Epithelial cell of proximal tubule (primary cell): ENCODE results near the gene EFHD2. TPM values are rescaled to one million over a fixed set of nuclear protein-coding genes. Genes with fewer than 3 reads are reported as not detected.
"Not testable (repeated sequence)": the region's sequence is repeated elsewhere in the genome, so short reads cannot be mapped to it uniquely, and the experiment has no call there.

Source experiments
- DNase-seq: peaks from one replicate; pipeline ENCODE4 v3.0.0-alpha.2; 2011; ENCODE audit warnings: low read depth
- H3K4me3 ChIP-seq: 2 replicates; pipeline ENCODE4 v1.5.1; 2011; ENCODE audit warnings: low read depth, mild to moderate bottlenecking, low read length
- total RNA-seq: library from RNA; depleted of rRNA; stranded (reverse); fragments of >200 nt; gene quantifications from 2 replicates; pipeline ENCODE4 v1.2.3, GENCODE V29; 2015
- TF ChIP-seq, protein P1 (sequence below): conservative IDR thresholded peaks from 2 replicates; pipeline ENCODE4 v1.5.1; 2012; ENCODE audit warnings: low read depth, mild to moderate bottlenecking, low read length

EFHD2 gene
- total RNA-seq, 1 donor from 2014 or later, result 122 TPM

DNA sequence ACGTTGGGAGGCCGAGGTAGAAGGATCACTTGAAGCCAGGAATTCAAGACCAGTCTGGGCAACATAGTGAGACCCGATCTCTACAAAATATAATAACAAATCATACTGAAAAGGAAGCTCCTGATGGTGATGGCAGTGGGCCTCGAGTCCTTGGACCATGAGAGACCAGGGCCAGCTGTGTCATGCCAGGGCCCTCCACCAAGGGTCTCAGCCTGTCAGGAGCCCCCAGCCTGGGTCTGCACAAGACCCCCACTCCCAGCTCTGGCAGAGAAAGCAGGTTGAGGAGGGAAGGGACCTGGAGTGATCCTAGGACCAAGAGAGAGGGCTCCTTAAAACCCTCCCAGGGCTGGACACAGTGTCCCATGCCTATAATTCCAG is 21.9 kb downstream of the EFHD2 start:
- H3K4me3 ChIP-seq, result no peak overlapping the region
- DNase-seq, result no peak
- TF ChIP-seq, protein P1, sequence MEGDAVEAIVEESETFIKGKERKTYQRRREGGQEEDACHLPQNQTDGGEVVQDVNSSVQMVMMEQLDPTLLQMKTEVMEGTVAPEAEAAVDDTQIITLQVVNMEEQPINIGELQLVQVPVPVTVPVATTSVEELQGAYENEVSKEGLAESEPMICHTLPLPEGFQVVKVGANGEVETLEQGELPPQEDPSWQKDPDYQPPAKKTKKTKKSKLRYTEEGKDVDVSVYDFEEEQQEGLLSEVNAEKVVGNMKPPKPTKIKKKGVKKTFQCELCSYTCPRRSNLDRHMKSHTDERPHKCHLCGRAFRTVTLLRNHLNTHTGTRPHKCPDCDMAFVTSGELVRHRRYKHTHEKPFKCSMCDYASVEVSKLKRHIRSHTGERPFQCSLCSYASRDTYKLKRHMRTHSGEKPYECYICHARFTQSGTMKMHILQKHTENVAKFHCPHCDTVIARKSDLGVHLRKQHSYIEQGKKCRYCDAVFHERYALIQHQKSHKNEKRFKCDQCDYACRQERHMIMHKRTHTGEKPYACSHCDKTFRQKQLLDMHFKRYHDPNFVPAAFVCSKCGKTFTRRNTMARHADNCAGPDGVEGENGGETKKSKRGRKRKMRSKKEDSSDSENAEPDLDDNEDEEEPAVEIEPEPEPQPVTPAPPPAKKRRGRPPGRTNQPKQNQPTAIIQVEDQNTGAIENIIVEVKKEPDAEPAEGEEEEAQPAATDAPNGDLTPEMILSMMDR, result no peak

DNA sequence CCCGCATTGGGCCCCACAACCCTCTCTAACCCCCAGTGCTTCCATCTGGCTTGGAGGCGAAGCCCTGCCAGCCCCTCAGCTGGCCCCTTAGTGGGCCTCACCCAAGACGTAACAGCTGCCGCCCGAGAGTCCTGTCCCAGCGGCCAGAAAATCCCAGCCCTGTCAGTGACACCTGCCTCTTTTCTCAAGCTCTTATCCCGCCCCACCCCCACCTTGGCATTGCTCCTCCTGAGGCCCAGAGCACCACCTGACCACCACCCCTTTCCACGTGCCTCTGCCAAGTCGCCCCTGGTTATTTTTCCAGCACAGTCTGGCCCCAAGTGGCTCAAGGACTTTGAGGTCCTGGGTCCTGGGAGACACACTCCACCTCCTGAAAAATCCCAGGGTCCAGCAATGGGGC is 22.6 kb downstream of the EFHD2 start:
- TF ChIP-seq, protein P1, result no peak
- DNase-seq, result no peak
- no peak overlapping the region for H3K4me3 ChIP-seq

GRCh38 chr1:15433471-15433870 is 23.8 kb downstream of the EFHD2 start:
- DNase-seq, result no peak
- TF ChIP-seq, protein P1, result no peak
- no peak overlapping the region for H3K4me3 ChIP-seq

DNA sequence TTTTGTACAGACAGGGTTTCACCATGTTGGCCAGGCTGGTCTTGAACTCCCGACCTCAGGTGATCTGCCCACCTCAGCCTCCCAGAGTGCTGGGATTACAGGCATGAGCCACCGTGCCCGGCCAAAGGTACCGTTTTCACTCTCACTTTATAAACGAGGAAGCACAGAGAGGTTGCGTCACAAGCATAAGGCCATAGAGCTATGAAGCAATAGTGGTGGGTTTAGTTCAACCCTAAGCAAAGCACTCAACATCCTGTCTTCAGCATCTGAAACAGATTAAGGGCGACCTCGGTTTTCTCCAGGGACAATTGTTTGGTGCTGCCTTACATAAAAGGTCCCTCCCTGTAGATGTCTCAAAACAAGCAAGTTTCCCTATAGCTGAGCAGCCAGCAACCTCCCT is 25.1 kb downstream of the EFHD2 start:
- DNase-seq, result not testable (repeated sequence)

DNA sequence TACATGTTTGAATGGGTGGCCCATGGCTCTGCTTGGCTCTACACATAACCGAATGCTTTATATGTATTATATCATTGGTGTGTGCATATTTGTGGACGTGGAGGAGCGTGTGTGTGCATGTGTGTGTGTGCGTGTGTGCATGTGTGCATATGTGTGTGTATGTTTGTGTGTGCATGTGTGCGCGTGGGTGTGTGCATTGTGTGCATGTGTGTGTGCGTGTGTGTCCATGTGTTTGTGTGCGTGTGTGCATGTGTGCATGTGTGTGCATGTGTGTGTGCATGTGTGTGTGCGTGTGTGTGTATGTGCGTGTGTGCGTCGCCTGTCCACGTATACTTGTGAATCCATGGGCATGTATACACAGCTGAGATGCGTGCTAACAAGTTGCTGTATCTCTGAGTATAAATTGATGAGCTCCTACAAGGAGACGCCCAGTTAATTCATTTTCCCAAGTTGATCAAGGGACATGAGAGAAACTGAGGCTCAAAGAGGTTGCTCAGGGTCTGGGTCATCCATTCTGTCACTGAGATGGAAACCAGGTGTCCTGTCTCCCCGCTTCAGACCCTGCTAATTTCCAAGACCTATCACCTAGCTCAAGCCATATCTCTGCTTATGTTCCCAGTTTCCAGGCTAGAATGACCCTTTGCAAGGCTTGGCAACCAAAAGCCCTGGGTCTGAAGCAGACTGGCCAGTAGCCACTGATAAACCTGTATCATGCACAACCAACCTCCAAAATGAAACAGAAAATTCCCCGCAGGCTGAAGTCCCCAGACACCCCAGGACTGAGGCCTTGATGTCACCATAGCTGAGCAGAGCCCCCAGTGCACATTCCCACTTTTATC is 25.8 kb downstream of the EFHD2 start:
- DNase-seq, result no peak
- TF ChIP-seq, protein P1, result no peak
- no peak overlapping the region for H3K4me3 ChIP-seq

More for the DNA sequence above, 25.1 kb downstream of the EFHD2 start:
- H3K4me3 ChIP-seq, result not testable (repeated sequence)

GRCh38 chr1:15436881-15437442 is 27.3 kb downstream of the EFHD2 start:
- TF ChIP-seq, protein P1, result no peak
- H3K4me3 ChIP-seq, result no peak overlapping the region
- DNase-seq, result no peak

DNA sequence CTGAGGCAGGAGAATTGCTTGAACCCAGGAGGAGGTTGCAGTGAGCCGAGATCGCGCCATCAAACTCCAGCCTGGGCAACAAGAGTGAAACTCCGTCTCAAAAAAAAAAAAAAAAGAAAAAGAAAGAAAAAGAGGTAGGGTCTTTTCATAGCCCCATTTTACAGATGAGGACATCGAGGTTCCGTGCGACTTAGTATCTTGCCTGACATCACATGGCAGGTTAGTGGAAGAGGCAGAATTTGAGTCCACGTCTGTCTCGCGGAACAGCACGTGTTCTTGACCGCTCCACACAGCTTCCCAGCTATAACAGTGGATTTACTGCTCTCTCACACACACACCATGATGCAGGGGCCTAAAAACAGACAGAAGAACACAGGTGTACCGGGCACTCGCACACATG is 29.6 kb downstream of the EFHD2 start:
- no peak overlapping the region for H3K4me3 ChIP-seq
- TF ChIP-seq, protein P1, result no peak
- DNase-seq, result no peak
